ENCODE measurements around the gene SPOPL.
"Not testable (repeated sequence)": the region's sequence is repeated elsewhere in the genome, so short reads cannot be mapped to it uniquely, and the experiment has no call there.

The SPOPL gene

DNA sequence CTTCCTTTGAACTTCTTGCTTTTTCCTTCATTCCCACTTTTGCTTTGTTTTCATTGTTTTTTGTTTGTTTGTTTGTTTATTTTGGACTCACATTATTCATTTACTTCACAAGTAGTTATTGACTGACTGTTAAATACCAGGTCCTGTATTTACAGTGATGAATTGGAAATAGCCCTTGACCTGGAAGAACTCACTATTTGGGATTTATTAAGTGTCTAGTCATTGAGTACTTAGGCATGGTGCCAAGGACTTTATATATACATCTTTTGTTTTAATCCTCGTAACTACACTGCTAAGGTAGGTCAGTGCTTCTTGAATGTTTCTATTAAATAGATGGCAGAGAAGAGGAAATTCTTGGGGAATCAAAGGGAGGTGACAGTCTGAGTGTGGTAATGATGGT, 11.1 kb downstream of the SPOPL start:
- TF ChIP-seq, protein P1, sequence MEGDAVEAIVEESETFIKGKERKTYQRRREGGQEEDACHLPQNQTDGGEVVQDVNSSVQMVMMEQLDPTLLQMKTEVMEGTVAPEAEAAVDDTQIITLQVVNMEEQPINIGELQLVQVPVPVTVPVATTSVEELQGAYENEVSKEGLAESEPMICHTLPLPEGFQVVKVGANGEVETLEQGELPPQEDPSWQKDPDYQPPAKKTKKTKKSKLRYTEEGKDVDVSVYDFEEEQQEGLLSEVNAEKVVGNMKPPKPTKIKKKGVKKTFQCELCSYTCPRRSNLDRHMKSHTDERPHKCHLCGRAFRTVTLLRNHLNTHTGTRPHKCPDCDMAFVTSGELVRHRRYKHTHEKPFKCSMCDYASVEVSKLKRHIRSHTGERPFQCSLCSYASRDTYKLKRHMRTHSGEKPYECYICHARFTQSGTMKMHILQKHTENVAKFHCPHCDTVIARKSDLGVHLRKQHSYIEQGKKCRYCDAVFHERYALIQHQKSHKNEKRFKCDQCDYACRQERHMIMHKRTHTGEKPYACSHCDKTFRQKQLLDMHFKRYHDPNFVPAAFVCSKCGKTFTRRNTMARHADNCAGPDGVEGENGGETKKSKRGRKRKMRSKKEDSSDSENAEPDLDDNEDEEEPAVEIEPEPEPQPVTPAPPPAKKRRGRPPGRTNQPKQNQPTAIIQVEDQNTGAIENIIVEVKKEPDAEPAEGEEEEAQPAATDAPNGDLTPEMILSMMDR (conservative IDR thresholded peaks at IDR 0.05; ENCODE audit: low read length) = no peak
- no peak for DNase-seq (ENCODE audit: low read depth)
- no peak overlapping the region for H3K4me3 ChIP-seq (ENCODE audit: low read length)

DNA sequence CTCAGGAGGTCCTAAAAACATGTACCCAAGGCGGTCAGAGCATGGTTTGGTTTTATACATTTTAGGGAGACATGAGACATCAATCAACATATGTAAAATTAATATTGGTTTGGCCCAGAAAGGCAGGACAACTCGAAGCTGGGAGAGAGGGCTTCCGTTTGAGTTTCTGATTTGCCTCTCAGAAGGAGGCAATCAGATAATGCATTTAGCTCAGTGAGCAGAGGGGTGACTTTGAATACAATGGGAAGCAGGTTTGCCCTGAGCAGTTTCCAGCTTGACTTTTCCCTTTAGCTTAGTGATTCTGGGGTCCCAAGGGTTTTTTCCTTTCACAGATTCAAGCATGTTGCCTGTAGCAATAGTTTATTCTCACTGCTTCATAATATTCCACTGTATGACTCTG, 12.6 kb downstream of the SPOPL start:
- H3K4me3 ChIP-seq (ENCODE audit: low read length) = no peak overlapping the region
- no peak for DNase-seq (ENCODE audit: low read depth)
- TF ChIP-seq, protein P1 (conservative IDR thresholded peaks at IDR 0.05; ENCODE audit: low read length) = no peak

DNA sequence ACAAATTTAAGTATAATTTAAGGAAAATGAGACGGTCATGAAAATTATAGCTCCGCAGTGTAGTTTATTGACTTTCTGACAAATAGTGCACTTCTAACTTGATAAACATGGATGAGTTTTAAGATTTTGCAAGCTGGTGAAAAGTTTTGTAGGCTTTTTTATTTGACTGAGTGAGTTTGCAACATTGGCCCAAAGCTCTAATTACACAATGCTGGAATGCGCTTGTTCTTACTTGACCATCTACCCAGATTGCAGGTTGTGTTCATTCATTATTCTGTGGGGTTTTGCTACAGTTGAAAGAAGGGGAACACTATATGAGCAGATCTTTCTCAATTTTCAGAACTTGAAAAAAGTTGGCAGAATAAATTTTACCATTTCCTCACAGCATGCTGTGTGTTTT, 13.5 kb downstream of the SPOPL start:
- DNase-seq (ENCODE audit: low read depth) = peak; percentile 19
- H3K4me3 ChIP-seq (ENCODE audit: low read length) = no peak overlapping the region
- TF ChIP-seq, protein P1 (conservative IDR thresholded peaks at IDR 0.05; ENCODE audit: low read length) = no peak

DNA sequence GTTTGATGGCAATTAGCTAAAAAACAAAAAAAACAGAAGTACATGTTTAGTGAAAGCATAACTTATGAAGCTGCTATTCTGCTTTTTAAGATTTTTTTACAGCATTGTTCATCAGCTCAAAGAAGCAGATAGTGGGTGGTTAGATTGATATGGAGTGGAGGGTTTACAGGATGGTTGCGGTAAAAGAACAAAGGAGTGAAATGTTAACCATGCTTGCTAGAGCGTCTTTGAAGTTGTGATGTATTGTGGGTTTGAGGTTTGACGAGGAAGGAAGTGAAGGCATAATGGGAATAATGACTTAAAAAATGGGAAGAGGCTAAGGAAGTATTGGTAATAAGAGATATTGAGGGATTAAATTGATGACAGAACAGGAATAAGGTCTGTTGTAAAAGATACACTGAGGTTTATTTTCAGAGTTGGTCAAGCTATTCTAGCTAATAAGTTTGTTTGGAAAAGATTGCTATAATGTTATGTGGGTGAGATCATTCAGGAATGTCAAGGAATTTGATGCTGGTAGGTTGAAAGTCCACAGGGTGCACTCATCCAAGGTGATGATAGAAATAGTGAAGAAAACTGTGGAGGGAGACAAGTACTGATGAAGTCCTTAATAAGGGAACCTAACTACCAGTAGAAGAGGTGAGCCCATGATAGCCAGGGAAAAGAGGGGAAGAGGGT, 14.6 kb downstream of the SPOPL start:
- TF ChIP-seq, protein P1 (conservative IDR thresholded peaks at IDR 0.05; ENCODE audit: low read length) = no peak
- no peak overlapping the region for H3K4me3 ChIP-seq (ENCODE audit: low read length)
- DNase-seq (ENCODE audit: low read depth) = peak; percentile 69

DNA sequence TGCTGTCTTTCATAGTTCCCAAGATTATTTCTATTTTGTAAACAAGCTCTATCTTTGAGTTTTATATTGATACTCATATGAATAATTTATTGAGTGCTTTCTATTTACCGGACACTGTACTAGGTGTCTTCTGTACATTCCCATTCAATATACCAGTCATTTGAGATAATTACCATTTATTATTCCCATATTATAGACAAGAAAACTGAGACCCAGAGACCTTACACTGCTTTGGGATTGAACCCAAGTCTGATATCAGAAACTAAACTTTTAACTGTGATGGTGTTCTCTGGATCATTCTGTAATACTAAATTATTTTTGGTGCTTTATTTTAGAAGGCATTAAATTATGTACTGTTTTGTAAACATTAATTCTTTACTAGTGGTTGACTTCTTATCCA, 17.3 kb downstream of the SPOPL start:
- no peak for DNase-seq (ENCODE audit: low read depth)
- TF ChIP-seq, protein P1 (conservative IDR thresholded peaks at IDR 0.05; ENCODE audit: low read length) = no peak
- no peak overlapping the region for H3K4me3 ChIP-seq (ENCODE audit: low read length)

DNA sequence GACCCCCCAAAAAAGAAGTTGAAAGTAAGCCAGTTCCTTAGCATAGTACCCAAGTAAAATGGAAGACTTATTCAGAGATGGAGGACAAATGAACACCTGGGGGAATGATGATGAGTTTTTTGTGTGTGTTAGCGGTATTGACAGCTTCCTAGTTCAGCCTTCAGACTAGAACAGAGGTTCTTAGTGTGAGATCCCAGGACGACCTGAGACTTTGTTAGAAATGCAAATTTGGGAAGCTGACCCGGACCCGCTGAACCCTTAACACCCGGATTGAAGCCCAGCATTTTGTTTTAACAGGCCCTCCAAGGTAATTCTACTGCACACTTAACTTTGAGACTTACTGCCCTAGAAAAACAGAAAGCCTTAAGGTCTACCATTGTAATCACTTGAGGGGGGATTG, 20.3 kb downstream of the SPOPL start:
- no peak for DNase-seq (ENCODE audit: low read depth)
- H3K4me3 ChIP-seq (ENCODE audit: low read length) = no peak overlapping the region
- TF ChIP-seq, protein P1 (conservative IDR thresholded peaks at IDR 0.05; ENCODE audit: low read length) = no peak

DNA sequence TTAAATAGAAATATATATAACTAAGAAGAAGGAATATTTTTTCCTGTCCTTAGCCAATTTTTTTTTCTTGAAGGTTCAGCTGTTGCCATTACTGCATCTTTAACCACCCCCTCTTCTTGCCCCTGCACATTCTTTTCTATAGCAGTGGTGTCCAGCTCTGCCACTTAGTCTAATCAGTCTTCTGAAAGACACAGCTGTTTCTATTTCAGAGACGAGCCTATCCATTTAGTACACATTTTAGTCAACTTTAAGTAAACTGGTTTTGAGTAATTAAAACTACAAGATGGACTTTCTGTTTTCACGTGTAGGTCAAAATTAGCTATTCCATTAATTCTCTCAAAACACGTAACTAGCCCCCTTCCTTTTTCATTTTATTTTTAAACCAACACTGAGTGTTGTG, 21.0 kb downstream of the SPOPL start:
- DNase-seq (ENCODE audit: low read depth) = no peak
- no peak overlapping the region for H3K4me3 ChIP-seq (ENCODE audit: low read length)
- TF ChIP-seq, protein P1 (conservative IDR thresholded peaks at IDR 0.05; ENCODE audit: low read length) = no peak

DNA sequence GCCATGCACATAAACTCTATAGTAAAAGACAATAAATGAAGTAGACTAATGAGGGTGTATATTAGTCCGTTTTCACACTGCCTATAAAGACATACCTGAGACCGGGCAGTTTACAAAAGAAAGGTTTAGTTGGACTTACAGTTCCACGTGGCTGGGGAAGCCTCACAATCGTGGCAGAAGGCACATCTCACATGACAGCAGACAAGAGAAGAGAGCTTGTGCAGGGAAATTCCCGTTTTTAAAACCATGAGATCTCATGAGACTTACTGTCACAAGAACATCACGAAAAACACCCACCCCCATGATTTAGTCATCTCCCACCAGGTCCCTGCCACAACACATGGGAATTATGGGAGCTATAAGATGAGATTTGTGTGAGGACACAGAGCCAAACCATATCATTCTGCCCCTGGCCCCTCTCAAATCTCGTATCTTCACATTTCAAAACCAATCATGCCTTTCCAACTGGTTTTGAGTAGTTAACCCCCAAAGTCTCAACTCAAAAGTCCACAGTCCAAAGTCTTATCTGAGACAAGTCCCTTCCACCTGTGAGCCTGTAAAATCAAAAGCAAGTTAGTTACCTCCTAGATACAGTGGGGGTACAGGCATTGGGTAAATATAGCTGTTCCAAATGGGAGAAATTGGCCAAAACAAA, 21.6 kb downstream of the SPOPL start:
- DNase-seq (ENCODE audit: low read depth); H3K4me3 ChIP-seq (ENCODE audit: low read length): not testable (repeated sequence)

DNA sequence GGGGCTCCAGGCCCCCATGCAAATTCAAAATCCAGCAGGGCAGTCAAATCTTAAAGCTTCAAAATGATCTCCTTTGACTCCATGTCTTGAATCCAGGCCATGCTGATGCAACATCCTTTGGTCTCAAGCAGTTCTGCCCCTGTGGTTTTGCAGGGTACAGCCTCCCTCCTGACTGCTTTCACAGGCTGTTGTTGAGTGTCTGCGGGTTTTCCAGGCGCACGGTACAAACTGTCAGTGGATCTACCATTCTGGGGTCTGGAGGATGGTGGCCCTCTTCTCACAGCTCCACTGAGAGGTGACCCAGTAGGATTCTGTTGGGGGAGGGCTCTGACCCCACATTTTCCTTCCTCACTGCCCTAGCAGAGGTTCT, 22.1 kb downstream of the SPOPL start:
- DNase-seq (ENCODE audit: low read depth) = peak; percentile 17
- not testable (repeated sequence) for H3K4me3 ChIP-seq (ENCODE audit: low read length)

DNA sequence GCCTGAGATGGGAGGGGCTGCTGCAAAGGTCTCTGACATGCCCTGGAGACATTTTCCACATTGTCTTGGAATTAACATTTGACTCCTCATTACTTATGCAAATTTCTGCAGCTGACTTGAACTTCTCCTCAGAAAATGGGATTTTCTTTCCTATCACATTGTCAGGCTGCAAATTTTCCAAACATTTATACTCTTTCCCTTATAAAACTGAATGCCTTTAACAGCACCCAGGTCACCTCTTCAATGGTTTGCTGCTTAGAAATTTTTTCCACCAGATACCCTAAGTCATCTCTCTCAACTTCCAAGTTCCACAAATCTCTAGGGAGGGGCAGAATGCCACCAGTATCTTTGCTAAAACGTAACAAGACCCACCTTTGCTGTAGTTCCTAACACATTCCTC, 22.8 kb downstream of the SPOPL start:
- not testable (repeated sequence) for DNase-seq (ENCODE audit: low read depth); H3K4me3 ChIP-seq (ENCODE audit: low read length)

Data from AG10803 (cell line).